DOHH2 (cell line): ENCODE data around the gene TCHP.

ENCODE experiments used
- EZH2phosphoT487 ChIP-seq: fragments of 200-600 bp; sonication (generic); IDR thresholded peaks from 2 replicates; pipeline ENCODE4 v1.6.1; 2017; ENCODE audit warnings: borderline replicate concordance, mild to moderate bottlenecking, antibody characterized with exemption, low read length, moderate library complexity, mixed read lengths
- TF ChIP-seq, protein P1 (sequence below): fragments of 200-600 bp; sonication (generic); IDR thresholded peaks from one replicate; pipeline ENCODE4 v1.5.1; 2014; ENCODE audit warnings: antibody characterized with exemption, mild to moderate bottlenecking, low read depth, low read length; ENCODE audit not compliant: poor library complexity, severe bottlenecking

DNA sequence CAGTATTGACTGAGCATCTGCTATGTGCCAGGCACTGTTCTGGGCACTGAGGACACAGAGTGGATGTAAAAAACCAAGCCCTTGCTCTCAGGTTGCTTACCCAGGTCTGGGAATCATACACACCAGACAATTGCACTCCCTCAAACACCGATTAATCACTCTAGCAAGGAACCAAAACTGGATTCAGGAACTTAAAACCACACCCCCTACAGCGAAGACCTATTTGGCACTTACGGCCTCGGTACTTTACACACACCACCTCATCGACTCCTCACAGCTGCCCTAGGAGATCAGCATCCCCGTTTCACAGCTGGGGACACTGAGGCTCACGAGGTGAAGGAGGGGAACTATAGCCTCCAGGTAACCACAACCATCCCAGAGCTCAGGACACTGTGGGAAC is 21.3 kb upstream of the TCHP start:
- no peak for TF ChIP-seq EZH2phosphoT487
- TF ChIP-seq, protein P1, sequence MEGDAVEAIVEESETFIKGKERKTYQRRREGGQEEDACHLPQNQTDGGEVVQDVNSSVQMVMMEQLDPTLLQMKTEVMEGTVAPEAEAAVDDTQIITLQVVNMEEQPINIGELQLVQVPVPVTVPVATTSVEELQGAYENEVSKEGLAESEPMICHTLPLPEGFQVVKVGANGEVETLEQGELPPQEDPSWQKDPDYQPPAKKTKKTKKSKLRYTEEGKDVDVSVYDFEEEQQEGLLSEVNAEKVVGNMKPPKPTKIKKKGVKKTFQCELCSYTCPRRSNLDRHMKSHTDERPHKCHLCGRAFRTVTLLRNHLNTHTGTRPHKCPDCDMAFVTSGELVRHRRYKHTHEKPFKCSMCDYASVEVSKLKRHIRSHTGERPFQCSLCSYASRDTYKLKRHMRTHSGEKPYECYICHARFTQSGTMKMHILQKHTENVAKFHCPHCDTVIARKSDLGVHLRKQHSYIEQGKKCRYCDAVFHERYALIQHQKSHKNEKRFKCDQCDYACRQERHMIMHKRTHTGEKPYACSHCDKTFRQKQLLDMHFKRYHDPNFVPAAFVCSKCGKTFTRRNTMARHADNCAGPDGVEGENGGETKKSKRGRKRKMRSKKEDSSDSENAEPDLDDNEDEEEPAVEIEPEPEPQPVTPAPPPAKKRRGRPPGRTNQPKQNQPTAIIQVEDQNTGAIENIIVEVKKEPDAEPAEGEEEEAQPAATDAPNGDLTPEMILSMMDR, result no peak
